ENCODE measurements around the gene ZC3HAV1.
A peak's percentile ranks its signal among the peaks of the same experiment; 100 is the strongest.
"Not testable (repeated sequence)": the region's sequence is repeated elsewhere in the genome, so short reads cannot be mapped to it uniquely, and the experiment has no call there.

The ZC3HAV1 gene

DNA sequence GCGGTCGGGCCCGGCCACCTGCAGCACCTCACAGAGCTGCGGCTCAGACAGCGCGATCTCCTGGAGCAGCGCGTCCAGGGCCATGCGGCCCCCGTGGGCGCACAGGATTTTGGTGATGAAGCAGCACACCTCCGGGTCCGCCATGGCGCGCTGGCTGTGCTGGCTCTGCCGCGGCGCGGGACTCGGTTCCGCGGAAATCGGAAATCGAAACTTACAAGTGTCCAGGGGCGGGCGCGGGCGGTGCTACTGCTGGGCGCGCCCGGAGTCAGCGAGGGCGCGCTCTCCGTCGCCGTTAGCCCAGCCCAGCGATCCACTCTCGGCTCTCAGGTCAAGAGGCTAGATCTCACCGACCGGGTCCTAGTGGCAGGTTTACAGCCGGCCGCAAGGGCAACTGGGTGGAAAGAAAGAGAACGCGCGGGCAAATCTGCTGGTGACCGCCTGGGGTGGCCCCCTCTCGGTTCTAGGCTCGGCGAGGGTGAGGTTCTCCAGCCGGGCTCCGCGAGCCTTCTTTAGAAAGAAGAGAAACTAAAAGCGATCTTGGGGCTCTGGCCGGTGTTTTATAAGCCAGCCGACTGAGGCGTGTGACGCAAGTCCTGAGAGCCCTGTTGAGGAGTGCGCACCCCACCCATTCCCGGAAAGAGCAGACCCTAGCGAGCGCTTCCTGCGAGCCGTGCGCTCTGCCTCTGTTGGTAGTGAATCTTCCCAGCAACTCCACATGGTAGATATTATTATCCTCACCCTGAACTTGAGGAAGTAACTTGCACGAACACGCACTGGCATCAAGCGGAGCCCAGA is at the start of gene ZC3HAV1:
Gene ZC3HAV1 (minus strand): TSS at position 533 of the 795 bp plus-strand sequence. CDS start 389 bp downstream, at position 144.
- peak; percentile 73 to 89 for DNase-seq (ENCODE audit: low read depth in 2 of 2)

DNA sequence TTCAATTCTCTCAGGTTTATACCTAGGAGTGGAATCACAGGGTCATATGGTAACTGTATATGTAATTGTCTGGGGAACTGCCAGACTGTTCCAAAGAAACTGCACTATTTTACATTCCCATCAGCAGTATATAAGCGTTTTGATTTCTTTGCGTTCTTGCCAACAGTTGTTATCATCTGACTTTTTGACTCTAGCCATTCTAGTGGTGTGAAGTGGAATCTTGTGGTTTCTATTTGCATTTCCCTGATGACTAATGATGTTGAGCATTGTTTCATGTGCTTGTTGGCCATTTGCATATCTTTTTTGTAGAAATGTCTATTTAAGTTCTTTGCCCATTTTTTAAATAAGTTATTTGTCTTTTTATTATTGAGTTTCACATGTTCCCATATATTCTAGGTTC is 44.3 kb upstream of the ZC3HAV1 start:
- DNase-seq (ENCODE audit: low read depth in 2 of 2) = no peak

DNA sequence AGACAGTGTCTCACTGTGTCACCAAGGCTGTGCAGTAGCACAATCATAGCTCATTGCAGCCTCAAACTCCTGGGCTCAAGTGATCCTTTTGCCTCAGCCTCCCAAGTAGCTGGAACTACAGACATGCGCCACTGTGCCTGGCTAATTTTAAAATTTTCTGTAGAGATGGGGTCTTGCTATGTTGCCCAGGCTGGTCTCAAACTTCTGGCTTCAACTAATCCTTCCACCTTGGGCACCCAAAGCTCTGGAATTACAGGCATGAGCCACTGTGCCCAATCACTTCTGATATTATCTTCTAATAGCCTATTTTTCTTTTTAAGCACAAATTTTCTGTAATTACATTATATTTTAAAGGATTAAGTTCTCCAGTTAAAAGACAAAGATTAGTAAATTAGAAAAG is 42.6 kb upstream of the ZC3HAV1 start:
- DNase-seq (ENCODE audit: low read depth in 2 of 2) = no peak

GRCh38 chr7:139139150-139139549 is 29.6 kb upstream of the ZC3HAV1 start:
- no peak for DNase-seq (ENCODE audit: low read depth in 2 of 2)

DNA sequence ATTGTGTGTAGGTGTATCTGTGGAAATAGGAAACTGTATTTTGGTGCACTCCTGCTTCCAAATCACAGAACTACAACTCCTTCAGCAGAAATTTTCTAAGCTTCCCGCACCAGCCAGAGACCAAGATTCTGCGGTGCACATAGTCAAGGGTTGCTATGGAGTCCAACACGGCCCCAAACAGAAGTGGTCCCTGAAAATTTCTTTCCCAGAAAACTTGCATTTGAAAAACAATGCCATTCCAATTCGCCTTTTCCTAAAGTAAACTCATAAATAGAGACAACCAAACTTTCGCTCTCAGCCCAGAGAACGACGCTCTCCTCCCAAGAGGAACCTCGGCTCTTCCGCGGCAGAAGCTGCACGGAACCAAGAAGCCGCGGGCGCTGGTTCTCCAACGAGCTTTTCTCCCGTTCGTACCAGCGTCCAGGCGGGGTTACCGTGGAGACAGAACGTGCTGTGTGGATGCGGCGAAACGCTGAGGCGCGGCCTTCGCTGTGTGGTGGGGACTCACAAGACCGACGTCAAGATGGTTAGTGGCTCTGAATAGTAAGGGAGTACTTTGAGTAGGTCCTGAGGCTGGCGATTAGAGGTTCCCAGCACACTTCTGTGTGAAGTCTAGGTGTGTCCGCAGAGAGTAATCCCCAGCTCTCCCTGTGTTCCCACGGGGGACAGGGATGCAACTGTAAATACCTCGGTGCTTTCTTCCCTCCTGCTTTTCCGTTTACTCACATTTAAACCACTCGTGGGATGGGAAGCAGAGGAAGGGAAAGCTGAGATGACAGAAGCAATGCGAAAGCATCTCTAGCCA is 24.0 kb upstream of the ZC3HAV1 start:
- DNase-seq (ENCODE audit: low read depth in 2 of 2) = peak; percentile 68 to 74

DNA sequence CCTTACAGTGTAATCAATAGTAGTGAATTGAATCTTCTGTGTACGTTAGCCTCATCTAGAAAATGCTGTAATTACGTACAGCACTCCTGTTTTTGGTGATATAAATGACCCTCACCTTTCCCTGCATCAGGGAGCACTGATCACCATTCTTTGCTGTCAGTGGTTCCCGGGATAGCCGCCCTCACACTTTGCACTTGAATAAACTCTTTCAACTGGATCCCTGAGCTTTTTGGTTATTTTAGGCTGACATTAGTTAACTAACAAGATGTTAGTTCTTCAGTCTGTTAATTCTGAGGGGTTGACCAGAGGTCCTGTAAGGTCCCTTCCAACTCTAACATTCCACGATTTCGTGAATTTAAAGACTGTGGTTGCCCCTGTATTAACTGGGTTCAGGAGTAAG is 23.4 kb upstream of the ZC3HAV1 start:
- no peak for DNase-seq (ENCODE audit: low read depth in 2 of 2)

DNA sequence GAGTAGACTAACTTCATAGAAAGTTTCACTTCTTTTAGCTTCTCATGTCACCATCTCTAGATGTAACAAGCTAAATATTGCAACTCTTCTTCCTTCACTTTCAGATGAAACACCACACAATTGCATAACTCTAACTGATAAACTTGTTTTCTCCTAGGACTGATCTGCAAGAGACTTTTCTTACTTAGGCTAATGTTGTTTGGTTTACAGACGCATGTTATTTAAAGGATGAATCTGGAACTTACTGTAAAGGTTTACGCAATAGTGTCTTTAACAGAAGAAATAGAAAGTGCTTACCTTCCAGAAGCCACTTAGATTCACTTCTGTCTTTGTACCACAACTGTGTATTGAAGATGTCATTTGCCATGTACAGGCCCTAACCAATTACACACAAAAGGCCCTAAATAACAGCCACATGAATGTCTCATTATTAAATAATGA is 22.1 kb upstream of the ZC3HAV1 start:
- no peak for DNase-seq (ENCODE audit: low read depth in 2 of 2)

DNA sequence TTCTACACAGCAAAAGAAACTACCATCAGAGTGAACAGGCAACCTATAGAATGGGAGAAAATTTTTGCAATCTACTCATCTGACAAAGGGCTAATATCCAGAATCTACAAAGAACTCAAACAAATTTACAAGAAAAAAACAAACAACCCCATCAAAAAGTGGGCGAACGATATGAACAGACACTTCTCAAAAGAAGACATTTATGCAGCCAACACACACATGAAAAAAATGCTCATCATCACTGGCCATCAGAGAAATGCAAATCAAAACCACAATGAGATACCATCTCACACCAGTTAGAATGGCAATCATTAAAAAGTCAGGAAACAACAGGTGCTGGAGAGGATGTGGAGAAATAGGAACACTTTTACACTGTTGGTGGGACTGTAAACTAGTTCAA is 20.3 kb upstream of the ZC3HAV1 start:
- not testable (repeated sequence) for DNase-seq (ENCODE audit: low read depth in 2 of 2)

- no peak for DNase-seq (ENCODE audit: low read depth in 2 of 2)
Observed at GRCh38 chr7:139127648-139128047, 18.1 kb upstream of the ZC3HAV1 start.

GRCh38 chr7:139125657-139126056 is 16.1 kb upstream of the ZC3HAV1 start:
- no peak for DNase-seq (ENCODE audit: low read depth in 2 of 2)

GRCh38 chr7:139124995-139125394 is 15.5 kb upstream of the ZC3HAV1 start:
- DNase-seq (ENCODE audit: low read depth in 2 of 2) = not testable (repeated sequence)

GRCh38 chr7:139124084-139124914 is 14.8 kb upstream of the ZC3HAV1 start:
- DNase-seq (ENCODE audit: low read depth in 2 of 2) = no peak

DNA sequence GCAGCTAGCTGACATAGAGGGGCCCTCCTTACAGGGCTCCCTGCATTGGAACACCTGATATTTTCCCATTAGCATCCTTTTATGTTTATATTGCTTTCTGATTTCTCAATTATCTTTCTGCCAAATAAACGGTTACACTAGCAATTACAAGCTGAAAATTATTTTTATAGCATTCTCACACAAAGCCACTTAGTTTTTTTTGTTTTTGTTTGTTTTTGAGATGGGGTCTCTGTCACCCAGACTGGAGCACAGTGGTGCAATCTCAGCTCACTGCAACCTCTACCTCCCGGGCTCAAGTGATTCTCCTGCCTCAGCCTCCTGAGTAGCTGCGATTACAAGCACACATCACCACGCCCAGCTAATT is 9.9 kb upstream of the ZC3HAV1 start:
- DNase-seq (ENCODE audit: low read depth in 2 of 2) = no peak

GRCh38 chr7:139118805-139119485 is 9.4 kb upstream of the ZC3HAV1 start:
- DNase-seq (ENCODE audit: low read depth in 2 of 2) = no peak

- DNase-seq (ENCODE audit: low read depth in 2 of 2) = no peak
Observed at GRCh38 chr7:139118234-139118804, 8.8 kb upstream of the ZC3HAV1 start.

DNA sequence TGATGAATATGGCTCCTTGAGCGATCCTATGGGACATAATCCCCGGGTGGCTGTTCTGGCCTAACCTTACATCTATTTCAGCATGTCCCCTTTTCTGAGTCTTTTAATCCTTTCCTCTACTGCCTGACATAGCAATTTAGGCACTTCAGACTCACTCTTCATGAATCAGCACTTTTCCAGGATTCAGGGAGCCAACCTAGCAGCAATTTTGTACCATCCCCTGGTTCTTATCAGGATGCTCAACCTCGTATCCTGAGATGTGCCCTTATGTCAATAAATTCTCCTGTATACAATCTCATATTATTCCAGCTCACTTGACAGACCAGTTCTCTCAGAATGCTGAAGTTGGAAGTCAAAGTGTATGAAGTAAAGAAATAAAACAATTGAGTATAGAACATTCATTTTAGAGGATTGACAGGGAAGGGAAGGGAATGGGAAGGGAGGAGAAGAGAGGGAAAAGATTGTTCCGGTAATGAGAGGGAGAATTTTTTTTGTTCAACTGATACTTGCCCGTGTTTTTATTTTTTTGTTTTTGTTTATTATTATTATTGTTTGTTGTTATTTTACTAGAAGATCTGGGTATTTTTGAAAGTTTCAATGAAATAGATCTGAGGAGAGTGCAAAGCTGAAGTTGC is 8.2 kb upstream of the ZC3HAV1 start:
- no peak for DNase-seq (ENCODE audit: low read depth in 2 of 2)

GRCh38 chr7:139116999-139117398 is 7.5 kb upstream of the ZC3HAV1 start:
- no peak for DNase-seq (ENCODE audit: low read depth in 2 of 2)

- DNase-seq (ENCODE audit: low read depth in 2 of 2) = no peak
Observed at GRCh38 chr7:139115104-139115503, 5.6 kb upstream of the ZC3HAV1 start.

DNA sequence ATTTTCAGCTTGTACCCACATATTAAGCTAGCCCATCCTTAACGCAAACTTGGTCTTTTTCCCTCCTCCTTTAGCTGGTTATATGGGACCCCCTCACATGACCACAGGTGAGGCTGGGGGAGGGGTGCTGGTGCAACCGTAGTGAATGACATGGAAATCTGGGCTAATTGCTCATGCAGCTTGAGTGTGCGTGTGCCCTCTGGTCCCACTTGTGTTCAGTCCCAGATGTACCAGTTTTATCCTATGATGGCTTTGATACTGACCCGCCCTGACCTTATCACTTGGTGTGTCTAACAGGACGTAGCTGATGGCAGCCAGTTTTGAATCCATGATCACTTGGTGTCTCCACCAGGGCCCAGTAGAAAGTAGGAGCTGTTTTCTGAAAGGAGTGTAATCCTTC is 5.1 kb upstream of the ZC3HAV1 start:
- DNase-seq (ENCODE audit: low read depth in 2 of 2) = no peak

DNA sequence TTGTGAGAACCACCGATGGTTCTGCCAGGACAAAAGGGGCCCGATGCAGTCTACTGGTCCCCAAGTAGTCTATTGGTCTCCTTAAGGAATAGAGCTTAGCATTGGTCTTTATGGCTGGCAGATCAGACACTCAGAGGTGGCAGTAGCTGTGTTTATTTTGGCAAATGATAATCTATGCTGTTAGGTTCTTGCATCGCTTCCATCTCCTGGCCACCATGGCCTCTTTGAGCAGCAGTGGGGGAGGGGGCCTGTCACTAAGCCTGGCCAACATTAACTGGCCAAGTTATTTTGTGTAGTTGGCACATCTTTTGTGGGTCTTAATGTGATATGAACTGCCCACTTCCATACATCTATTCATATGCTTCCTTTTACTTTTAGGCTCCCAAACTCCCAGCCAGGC is 4.5 kb upstream of the ZC3HAV1 start:
- DNase-seq (ENCODE audit: low read depth in 2 of 2) = no peak
